HG03108 (cell line): Measurements from ENCODE around the gene PRKAA2.
"Not testable (repeated sequence)": the region's sequence is repeated elsewhere in the genome, so short reads cannot be mapped to it uniquely, and the experiment has no call there.

Experiments used
- ATAC-seq: cut with Tn5 transposase; IDR thresholded peaks from one replicate; pipeline ENCODE4 v1.9.1; 2021; ENCODE audit warnings: moderate library complexity; ENCODE audit not compliant: unreplicated experiment

The PRKAA2 gene

GRCh38 chr1:56644919-56645676 lies at the start of gene PRKAA2:
TSS of gene PRKAA2 (plus strand) at chr1:56645314. CDS start at chr1:56645388, 74 bp downstream.
- ATAC-seq = no peak

DNA sequence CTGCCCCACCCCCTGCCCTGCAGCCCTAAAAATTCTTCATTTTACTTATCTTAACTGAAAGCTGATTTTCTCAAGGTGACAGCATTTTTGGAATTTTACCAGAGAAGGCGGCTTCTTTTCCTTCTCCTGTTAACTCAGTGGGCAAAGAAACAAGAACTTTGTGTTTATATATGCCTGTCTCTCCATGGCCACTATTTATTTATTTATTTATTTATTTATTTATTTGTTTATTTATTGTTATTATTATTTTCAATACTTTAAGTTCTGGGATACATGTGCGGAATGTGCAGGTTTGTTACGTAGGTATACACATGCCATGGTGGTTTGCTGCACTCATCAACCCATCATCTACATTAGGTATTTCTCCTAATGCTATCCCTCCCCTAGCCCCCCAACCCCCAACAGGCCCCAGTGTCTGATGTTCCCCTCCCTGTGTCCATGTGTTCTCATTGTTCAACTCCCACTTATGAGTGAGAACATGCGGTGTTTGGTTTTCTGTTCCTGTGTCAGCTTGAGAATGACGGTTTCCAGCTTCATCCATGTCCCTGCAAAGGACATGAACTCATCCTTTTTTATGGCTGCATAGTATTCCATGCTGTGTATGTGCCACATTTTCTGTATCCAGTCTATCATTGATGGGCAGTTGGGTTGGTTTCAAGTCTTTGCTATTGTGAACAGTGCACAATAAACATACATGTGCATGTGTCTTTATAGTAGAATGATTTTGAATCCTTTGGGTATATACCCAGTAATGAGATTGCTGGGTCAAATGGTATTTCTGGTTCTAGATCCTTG lies 49.5 kb upstream of the PRKAA2 start:
- not testable (repeated sequence) for ATAC-seq

DNA sequence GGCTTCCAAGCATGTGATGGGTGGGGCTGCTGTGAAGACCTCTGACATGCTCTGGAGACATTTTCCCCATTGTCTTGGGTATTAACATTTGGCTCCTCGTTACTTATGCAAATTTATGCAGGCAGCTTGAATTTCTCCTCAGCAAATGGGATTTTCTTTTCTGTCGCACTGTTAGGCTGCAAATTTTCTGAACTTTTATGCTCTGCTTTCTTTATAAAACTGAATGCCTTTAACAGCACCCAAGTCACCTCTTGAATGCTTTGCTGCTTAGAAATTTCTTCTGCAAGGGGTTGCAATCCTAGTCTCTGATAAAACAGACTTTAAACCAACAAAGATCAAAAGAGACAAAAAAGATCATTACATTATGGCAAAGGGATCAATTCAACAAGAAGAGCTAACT lies 35.0 kb upstream of the PRKAA2 start:
- ATAC-seq = not testable (repeated sequence)

- not testable (repeated sequence) for ATAC-seq
Observed at GRCh38 chr1:56610770-56611169, 34.3 kb upstream of the PRKAA2 start.

GRCh38 chr1:56617141-56617540 lies 28.0 kb upstream of the PRKAA2 start:
- ATAC-seq = no peak

- no peak for ATAC-seq
Observed at GRCh38 chr1:56625819-56626440, 19.2 kb upstream of the PRKAA2 start.

DNA sequence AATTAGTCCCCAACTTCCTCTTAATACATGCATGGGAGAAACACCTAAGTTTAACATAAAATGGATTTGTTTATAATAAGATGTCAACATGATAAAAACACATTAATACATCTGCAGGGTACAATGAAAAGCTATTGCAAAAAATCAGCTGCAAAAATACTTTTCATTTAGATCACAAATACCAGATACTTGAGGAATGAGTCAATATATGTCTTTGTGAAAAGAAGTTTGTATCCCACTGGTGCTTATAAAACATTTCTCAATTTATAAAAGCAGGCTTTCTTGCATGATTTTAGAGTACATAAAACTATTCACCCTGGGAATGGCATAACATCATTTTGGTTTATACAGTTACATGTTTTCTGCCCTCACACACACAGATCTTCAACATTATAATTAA lies 18.6 kb upstream of the PRKAA2 start:
- no peak for ATAC-seq

- ATAC-seq = no peak
Observed at GRCh38 chr1:56627019-56627635, 18.0 kb upstream of the PRKAA2 start.

DNA sequence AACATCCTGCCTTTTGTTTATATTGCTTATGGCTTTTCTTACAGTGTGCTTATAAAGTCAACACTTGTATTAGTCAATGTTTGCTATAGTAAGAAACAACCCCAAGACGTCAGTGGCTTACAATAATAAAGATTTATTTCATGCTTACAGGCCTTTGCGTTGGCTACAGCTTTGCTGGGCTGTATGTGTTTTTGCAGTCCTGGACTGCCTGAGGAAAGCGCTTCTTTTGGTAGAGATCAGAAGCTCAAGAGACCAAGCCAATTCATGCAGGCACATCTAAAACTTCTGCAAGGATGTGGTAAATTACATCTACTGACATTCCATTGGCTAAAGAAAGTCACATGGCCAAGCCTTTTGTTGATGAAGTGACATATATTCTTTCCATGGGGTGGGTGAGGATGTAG lies 17.5 kb upstream of the PRKAA2 start:
- ATAC-seq = no peak

DNA sequence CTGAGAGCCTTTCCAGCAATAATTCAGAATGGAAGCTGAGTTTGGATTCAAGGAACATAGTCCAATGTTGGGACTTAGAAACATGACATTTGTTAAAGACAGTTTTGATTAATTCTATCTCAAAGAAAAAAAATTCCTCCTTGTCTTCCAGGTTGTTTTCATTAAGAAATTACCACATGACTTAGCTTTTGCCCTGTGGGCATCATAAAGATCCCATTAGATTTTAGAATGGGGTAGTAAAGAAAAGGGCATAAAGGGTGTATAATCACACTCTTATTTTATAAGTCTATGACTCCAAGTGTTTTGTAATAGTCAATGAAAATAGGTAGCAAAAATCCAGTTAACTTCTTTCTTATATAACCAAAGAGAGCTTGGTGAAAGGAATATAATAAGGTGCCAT lies 14.3 kb upstream of the PRKAA2 start:
- no peak for ATAC-seq

- ATAC-seq = no peak
Observed at GRCh38 chr1:56631901-56632300, 13.2 kb upstream of the PRKAA2 start.

DNA sequence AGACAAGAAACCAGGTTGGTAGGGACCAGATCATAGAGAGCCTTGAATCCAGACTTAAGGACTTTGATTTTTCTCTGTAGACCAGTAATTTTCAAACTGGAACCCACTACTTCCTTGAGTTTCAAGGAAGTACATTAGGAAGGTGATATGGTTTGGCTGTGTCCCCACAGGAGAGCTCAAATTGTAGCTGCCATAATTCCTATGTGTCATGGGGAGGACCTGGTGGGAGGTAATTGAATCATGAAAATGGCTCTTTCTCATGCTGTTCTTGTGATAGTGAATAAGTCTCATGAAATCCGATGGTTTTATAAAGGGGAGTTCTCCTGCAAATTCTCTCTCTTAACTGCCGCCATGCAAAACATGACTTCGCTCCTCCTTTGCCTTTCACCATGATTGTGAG lies 10.1 kb upstream of the PRKAA2 start:
- ATAC-seq = no peak

DNA sequence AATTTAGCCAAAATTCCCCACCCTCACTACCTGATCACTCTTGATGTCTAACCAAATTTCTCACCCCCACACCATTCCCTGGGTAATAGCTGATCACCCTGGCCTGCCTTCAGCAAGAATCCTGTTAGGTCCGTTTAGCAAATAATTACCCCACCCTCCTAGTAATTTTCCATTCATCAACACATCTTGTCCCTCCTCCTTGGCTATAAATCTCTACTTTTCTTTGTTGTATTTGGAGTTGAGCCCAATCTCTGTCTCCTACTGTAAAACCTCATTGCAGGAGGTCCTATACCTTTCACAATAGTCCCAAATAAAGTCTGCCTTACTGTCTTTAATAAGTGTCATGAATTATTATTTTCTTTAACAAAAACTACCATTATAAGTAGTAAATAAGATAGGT lies 6.9 kb upstream of the PRKAA2 start:
- no peak for ATAC-seq

DNA sequence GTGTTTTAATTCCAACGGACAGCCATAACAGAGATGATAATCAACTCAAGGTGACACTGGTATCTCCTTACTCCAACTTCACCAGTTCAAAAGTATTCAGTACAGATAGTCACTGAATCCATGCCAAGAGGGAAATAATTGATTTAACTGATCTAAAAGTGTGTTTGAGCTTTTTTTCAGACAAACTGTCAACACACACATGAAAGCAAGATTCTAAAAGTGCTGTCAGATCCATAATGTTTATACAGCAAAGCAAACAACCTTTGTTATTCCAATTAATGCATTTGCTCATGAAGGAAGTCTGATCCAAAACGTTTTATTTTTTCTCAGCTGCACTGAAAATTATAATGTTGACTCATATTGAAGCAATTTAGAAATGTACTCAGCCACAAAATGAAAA lies 5.9 kb upstream of the PRKAA2 start:
- ATAC-seq = no peak

- ATAC-seq = no peak
Observed at GRCh38 chr1:56643661-56644060, 1.5 kb upstream of the PRKAA2 start.

DNA sequence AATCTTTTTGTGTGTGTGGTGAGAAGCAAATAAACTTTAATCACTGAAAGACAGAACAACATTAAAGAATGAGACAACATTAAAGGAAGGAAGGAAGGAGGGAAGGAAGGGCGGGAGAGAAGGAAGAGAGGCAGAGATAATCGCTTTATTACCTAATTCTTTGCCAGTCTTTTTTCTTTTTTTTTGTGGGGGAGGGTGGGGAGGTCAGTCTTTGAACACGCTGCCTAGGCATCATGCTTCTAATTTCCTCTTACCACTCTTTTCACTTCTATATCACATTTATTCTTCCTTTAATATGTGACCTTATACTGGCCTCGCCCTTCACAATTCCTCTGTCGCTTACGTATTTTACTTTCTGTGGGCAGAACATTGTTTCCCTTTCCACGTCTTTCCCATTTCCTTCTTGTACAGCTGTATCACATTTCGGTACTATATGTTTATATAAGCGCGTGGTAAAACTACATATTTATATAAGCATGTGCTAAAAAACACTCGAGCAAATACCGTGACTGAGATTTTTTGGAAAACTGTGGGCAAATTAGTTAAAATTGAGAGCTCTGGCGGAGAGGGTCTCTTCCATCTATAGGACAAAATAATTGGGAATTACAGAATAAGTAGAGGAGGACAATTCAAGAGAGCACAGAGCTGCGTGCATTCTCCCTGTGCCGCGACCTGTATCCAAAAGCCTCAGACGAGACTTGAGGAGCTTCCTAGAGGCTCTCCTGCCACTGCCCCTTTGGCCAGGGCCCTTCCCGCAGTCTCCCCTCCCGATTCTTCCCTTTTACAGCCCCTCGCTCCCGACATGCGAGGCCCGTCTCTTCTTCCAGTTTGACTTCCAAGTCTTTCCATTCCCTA lies 823 bp upstream of the PRKAA2 start:
- no peak for ATAC-seq

DNA sequence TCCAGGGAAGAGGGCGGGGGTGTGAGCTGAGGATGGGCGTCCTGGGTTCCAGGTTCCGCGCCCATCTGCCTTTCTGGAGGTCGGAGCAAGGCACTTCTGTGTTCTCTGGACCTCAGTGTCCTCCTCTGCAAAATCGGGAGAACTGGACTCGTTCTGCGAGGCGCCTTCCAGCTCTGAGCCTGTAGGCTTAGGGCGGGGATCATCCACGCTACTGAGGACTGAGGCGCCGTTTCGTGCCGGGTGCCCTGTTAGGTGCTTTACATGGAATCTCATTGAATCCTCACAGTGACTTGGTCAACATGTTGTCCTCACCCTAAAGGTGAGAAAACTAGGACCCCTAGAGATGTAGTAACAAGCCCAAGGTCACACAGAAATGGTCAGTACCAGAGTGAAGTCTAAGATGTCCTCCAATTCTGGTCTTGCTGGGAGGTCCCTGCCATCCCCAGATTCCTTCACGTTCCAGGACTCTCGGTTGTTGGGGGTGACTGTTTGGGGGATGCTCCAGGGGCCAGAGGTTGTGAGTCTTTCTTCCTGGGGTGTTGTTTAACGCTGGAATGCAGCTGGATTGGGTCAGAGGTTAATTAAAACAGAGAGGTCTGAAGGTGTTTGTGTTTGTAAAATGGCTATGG lies 677 bp downstream of the PRKAA2 start:
- ATAC-seq = no peak

- no peak for ATAC-seq
Observed at GRCh38 chr1:56646611-56647010, 1.5 kb downstream of the PRKAA2 start.

- no peak for ATAC-seq
Observed at GRCh38 chr1:56647106-56647505, 2.0 kb downstream of the PRKAA2 start.

DNA sequence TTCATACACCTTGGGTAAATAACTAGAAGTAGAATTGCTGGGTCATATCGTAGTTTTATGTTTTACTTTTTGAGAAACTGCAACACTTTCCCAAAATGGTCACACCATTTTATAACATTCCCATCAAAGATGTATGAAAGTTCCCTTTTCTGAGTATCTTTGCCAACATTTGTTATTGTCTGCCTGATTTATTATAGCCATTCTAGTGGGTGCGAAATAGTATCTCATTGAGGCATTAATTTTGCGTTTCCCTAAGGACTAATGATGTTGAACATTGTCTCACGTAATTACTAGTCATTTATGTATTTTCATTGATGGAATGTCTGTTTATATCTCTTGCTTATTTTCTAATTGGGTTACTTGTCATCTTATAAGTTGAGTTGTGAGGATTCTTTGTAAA lies 3.4 kb downstream of the PRKAA2 start:
- ATAC-seq = no peak
